ENCODE measurements around the gene ZFAND2A.

DNA sequence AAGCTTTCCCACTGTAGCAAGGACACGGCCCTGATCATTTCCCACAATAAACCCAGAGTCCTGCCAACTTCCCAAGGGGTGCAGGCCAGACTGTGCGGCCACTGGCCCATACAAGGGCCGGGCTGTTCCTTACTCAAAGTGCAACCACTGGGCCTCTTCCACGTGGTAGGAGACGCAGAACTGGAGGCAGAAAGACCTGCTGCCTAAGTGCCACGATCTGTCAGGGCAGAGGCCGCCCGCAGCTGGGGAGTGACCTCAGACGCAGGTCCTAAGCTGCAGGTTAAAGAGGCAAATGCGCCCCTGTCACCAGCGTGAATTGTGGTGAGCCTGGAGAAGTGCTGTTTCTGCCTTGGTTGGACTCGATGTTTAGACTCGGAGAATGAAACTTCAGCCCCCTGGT, 45.9 kb downstream of the ZFAND2A start:
- TF ChIP-seq CTCF (IDR thresholded peaks at IDR 0.05) (no peak), POLR2A (IDR thresholded peaks at IDR 0.05) (no peak)
